Measurements from ENCODE around the gene BACH2. TPM values are rescaled to one million over a fixed set of nuclear protein-coding genes. Genes with fewer than 3 reads are reported as not detected.

The BACH2 gene
- total and polyA plus RNA-seq, 2 experiments from 2014 or later: 1.6 to 5.7 TPM

GRCh38 chr6:90111387-90111786, 185.3 kb downstream of the BACH2 start (continued):
- TF ChIP-seq REST (IDR thresholded peaks at IDR 0.05; ENCODE audit: unreplicated experiment): no peak
- TF ChIP-seq CREB1 (CRISPR knock-in tag; IDR thresholded peaks at IDR 0.05; ENCODE audit: low read depth): no peak
- TF ChIP-seq STAT1 (IDR thresholded peaks at IDR 0.05; ENCODE audit: unreplicated experiment): no peak

DNA sequence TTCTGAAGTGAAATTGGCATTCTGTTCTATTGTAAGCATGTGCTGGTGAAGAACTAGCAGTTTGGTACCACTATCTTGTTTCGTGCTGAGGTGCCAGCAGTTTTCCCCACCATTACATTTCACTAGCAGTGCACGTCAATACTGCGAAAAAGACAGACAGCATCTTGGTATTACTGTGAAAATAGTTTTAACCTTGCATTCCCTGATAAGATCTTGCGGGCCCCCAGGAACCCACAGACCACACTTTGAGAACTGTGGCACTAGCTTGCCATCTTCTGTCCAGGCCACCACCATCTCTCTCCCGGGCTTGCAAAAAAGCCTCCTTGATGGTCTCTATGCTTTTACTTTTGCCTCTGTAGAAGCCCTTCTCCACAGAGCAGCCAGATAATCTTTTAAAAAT, 185.7 kb downstream of the BACH2 start:
- Histone ChIP-seq H3K4me3 (no peak overlapping the region), H2AFZ (no peak overlapping the region), H3K27ac (ENCODE audit: low read depth) (no peak overlapping the region), H4K20me1 (replicated peaks; ENCODE audit: insufficient read depth) (no peaks in the 10 kb centered on the region), H3K4me1 (ENCODE audit: insufficient read depth) (no peaks in the 10 kb centered on the region), H3K79me2 (replicated peaks; ENCODE audit: insufficient read depth) (no peaks in the 10 kb centered on the region), H3K36me3 (ENCODE audit: insufficient read depth) (no peaks in the 10 kb centered on the region), H3K4me2 (no peak overlapping the region), H3F3A (replicated peaks; ENCODE audit: low read depth) (no peaks in the 10 kb centered on the region), H3K27me3 (ENCODE audit: insufficient read depth) (no peaks in the 10 kb centered on the region), H3K9me2 (ENCODE audit: insufficient read depth) (peaks cover 3% of the 10 kb centered on the region; the same call in 1 of the 2 replicates)
- no peak overlapping the region for H3K4me3 Mint-ChIP-seq
- H3K4me1 Mint-ChIP-seq: peaks cover 5% of the 10 kb centered on the region
- no peak for DNase-seq (ENCODE audit: low spot score)
- H3K36me3 Mint-ChIP-seq (ENCODE audit: low read depth): peaks cover 5% of the 10 kb centered on the region; the same call in 1 of the 3 replicates
- H3K27me3 Mint-ChIP-seq (ENCODE audit: insufficient read depth, low read depth, poor library complexity): peaks cover 1% of the 10 kb centered on the region
- ATAC-seq: no peak
- peaks cover 11% of the 10 kb centered on the region for H3K9me3 Mint-ChIP-seq
- TF ChIP-seq CREB1 (CRISPR knock-in tag; IDR thresholded peaks at IDR 0.05; ENCODE audit: low read depth) (no peak), ZNF114 (CRISPR knock-in tag; IDR thresholded peaks at IDR 0.05) (no peak), JUNB (IDR thresholded peaks at IDR 0.05; ENCODE audit: unreplicated experiment) (no peak), ZNF331 (CRISPR knock-in tag; IDR thresholded peaks at IDR 0.05; ENCODE audit: low read depth) (no peak), CTCF (conservative IDR thresholded peaks at IDR 0.05; ENCODE audit: low read depth in 2 of 2) (no peak), ETS1 (IDR thresholded peaks at IDR 0.05) (no peak)
- TF ChIP-seq, protein P1, sequence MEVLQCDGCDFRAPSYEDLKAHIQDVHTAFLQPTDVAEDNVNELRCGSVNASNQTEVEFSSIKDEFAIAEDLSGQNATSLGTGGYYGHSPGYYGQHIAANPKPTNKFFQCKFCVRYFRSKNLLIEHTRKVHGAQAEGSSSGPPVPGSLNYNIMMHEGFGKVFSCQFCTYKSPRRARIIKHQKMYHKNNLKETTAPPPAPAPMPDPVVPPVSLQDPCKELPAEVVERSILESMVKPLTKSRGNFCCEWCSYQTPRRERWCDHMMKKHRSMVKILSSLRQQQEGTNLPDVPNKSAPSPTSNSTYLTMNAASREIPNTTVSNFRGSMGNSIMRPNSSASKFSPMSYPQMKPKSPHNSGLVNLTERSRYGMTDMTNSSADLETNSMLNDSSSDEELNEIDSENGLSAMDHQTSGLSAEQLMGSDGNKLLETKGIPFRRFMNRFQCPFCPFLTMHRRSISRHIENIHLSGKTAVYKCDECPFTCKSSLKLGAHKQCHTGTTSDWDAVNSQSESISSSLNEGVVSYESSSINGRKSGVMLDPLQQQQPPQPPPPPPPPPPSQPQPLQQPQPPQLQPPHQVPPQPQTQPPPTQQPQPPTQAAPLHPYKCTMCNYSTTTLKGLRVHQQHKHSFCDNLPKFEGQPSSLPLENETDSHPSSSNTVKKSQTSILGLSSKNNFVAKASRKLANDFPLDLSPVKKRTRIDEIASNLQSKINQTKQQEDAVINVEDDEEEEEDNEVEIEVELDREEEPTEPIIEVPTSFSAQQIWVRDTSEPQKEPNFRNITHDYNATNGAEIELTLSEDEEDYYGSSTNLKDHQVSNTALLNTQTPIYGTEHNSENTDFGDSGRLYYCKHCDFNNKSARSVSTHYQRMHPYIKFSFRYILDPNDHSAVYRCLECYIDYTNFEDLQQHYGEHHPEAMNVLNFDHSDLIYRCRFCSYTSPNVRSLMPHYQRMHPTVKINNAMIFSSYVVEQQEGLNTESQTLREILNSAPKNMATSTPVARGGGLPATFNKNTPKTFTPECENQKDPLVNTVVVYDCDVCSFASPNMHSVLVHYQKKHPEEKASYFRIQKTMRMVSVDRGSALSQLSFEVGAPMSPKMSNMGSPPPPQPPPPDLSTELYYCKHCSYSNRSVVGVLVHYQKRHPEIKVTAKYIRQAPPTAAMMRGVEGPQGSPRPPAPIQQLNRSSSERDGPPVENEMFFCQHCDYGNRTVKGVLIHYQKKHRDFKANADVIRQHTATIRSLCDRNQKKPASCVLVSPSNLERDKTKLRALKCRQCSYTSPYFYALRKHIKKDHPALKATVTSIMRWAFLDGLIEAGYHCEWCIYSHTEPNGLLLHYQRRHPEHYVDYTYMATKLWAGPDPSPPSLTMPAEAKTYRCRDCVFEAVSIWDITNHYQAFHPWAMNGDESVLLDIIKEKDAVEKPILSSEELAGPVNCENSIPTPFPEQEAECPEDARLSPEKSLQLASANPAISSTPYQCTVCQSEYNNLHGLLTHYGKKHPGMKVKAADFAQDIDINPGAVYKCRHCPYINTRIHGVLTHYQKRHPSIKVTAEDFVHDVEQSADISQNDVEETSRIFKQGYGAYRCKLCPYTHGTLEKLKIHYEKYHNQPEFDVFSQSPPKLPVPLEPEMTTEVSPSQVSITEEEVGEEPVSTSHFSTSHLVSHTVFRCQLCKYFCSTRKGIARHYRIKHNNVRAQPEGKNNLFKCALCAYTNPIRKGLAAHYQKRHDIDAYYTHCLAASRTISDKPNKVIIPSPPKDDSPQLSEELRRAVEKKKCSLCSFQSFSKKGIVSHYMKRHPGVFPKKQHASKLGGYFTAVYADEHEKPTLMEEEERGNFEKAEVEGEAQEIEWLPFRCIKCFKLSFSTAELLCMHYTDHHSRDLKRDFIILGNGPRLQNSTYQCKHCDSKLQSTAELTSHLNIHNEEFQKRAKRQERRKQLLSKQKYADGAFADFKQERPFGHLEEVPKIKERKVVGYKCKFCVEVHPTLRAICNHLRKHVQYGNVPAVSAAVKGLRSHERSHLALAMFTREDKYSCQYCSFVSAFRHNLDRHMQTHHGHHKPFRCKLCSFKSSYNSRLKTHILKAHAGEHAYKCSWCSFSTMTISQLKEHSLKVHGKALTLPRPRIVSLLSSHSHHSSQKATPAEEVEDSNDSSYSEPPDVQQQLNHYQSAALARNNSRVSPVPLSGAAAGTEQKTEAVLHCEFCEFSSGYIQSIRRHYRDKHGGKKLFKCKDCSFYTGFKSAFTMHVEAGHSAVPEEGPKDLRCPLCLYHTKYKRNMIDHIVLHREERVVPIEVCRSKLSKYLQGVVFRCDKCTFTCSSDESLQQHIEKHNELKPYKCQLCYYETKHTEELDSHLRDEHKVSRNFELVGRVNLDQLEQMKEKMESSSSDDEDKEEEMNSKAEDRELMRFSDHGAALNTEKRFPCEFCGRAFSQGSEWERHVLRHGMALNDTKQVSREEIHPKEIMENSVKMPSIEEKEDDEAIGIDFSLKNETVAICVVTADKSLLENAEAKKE (CRISPR knock-in tag; IDR thresholded peaks at IDR 0.05): no peak
- H3K27ac Mint-ChIP-seq: no peak overlapping the region

Measured in GM23338 (cell line).